Activated CD4-positive, alpha-beta T cell treated with anti-CD3 and anti-CD28 coated beads, Interleukin-2, amount 50 U/mL, for 48 hours (primary cell): Measurements from ENCODE around the gene FICD.
A peak's percentile ranks its signal among the peaks of the same experiment; 100 is the strongest.
"Not testable (repeated sequence)": the region's sequence is repeated elsewhere in the genome, so short reads cannot be mapped to it uniquely, and the experiment has no call there.

Experiments used
- DNase-seq, 2 experiments: peaks; one replicate each; pipeline ENCODE4 v3.0.0-alpha.2; 2020

Gene FICD

DNA sequence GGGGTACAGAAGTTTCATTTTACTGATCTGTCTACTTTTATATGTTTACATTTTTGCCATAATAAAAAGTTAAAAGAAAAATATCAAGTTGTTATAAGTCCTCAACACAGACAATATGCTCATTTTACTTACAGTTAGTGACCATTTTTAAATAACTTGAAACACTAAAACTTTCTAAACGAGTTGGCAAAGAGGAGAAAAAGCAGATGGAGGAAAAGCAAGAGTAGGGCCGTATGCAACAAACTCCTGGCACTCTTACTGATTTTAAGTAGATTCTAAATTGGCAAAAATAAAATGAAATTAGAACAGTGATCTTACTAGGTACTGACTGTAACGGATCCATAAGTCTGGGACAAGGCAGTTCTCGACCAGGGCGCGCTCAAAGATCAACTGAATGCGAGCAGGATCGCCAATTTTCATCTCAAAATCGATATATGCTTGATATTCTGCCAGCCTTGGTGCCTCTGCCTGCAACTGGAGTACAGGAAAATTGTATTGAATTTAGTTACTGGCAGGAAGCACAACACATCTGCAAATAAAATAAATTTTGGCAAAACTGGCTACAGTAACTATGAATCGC, 23.6 kb downstream of the FICD start:
- DNase-seq = no peak

GRCh38 chr12:108542320-108542719, 27.2 kb downstream of the FICD start:
- DNase-seq = no peak

GRCh38 chr12:108543652-108544051, 28.6 kb downstream of the FICD start:
- no peak for DNase-seq

- DNase-seq = no peak
These were observed 32.6 kb downstream of the FICD start for GRCh38 chr12:108547686-108548085.

DNA sequence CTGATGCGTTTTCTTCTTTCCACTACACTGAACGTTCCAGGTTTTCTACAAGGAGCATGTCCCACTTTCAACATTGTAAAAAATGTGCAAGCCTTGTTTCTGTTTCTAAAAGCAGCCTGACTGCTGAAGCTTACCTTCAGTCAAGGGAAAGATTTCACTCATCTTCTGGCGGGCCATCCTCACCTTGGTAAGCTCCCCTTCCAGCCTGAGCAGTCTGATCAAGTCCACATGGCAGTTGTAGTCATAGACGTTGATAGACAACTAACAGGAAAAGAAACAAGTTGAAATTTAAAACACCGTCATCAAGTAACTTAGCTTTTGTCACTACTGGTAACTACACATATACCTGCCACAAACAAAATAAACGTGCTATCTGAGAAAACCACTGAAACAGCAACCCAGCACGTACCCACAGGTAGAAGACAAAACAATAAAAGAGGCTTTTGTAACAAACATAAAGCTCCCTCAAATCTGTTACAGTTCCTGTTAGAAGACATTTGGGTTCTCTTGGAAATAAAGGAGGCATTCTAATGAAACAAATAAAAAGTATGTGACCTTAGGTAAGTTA, 34.0 kb downstream of the FICD start:
- DNase-seq = no peak

- DNase-seq = no peak
These were observed 36.5 kb downstream of the FICD start for GRCh38 chr12:108551535-108551934.

DNA sequence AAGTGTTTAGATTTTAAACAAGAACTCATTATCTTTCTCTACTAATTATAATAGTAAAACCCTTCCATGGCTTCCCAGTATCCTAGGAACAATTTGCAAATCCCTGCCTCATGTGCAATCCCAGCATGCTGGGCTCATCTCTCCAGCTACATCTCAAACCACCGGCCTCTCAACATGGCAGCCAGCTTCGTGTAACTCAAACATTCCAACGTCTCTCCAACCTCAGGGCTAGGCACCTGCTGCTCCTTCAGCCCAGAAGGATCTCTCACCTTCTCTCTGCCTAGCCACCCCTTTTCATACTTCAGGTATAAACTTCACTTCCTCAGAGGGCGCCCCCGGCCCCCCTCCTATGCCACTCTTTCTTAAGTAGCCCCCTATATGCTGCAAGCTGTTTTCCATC, 38.7 kb downstream of the FICD start:
- no peak for DNase-seq

GRCh38 chr12:108555383-108555782, 40.3 kb downstream of the FICD start:
- DNase-seq = not testable (repeated sequence)

- DNase-seq = peak in 1 of 2 experiments; percentile 48
These were observed 44.1 kb downstream of the FICD start for GRCh38 chr12:108559007-108559655.

DNA sequence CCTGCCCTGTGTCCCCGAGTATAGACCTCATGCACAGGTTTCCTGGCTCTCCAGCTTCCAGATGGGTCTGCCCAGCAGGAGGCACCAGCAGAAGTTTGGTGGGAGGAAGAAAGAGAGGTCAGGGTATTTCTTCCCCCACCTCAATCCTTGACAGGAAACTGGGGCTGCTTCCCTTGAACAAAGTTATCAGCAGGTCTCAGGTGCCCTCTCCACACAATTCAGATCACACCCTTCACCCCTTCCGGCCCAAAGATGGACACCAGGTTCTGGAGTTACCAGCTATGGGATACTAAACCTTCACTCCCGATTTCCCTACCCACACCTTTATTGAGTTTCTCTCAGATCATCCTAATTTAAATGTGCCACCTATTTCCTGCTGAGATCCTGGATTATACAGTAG, 44.7 kb downstream of the FICD start:
- DNase-seq = no peak

DNA sequence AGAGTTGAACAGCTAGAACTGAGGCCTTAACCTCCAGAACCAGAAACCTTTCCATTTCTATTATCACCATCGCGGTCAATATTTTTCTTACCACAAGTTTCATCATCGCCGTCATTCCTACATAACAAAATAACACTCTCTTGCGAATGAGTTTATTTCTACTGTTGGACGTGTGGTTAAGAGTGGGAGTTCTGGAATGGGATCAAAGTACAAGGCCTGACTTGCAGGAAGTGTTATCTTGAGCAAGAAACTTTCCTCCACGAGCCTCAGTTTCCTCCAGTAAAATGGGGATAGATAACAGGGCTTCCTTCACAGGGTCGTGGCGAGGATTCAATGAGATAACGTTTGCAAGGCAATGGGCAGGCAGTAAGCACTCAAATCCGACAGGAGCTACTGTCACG, 45.2 kb downstream of the FICD start:
- DNase-seq = no peak

GRCh38 chr12:108560752-108561719, 46.0 kb downstream of the FICD start, which contains the start of gene SART3:
Gene SART3, minus strand, starts transcription at chr12:108561173. Its CDS starts 19 bp downstream, at chr12:108561154.
- peak; percentile 84 to 86 for DNase-seq

GRCh38 chr12:108561852-108562347, 46.8 kb downstream of the FICD start:
- no peak for DNase-seq

- DNase-seq = peak; percentile 98 to 99
These were observed 47.5 kb downstream of the FICD start, which contains the start of gene ISCU for GRCh38 chr12:108562348-108563135. Gene ISCU, plus strand, starts transcription at chr12:108562596. Its CDS starts 27 bp downstream, at chr12:108562623.

GRCh38 chr12:108563136-108563803, 48.2 kb downstream of the FICD start:
- DNase-seq = peak; percentile 84 to 89

- DNase-seq = no peak
These were observed 48.7 kb downstream of the FICD start for GRCh38 chr12:108563804-108564151.

DNA sequence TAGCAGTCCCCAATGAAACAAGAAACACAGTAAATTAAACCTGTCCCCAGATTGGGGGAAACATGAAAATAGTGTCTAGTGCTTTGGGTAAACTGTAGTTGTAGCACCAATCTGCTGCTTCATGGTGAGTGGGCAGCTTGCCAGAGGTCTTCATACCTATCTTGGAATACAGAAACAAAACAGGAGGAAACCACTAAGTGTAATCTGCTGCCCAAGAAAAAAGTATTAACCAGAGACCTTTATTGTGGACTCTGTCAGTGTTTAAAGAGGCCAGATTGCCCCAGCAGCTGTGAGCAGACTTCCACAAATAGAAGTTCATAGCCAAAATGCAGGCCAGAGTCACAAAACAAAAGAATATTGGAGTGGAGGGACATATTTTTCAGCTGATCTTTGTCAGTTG, 49.6 kb downstream of the FICD start:
- no peak for DNase-seq

DNA sequence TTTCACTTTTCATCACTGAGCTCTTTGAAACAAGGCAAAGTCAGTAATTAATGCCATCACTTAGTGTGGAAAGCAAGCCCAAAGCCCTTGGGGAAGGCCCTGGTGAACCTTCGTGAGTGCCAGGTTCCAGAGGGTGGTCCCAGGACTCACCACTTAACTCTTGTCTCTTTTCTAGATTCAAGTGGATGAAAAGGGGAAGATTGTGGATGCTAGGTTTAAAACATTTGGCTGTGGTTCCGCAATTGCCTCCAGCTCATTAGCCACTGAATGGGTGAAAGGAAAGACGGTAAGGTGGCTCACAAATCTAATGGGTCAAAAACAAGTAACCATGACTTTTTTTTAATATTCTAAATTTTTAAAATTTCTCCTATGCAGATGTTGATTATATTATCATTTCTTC, 50.1 kb downstream of the FICD start:
- DNase-seq = no peak

DNA sequence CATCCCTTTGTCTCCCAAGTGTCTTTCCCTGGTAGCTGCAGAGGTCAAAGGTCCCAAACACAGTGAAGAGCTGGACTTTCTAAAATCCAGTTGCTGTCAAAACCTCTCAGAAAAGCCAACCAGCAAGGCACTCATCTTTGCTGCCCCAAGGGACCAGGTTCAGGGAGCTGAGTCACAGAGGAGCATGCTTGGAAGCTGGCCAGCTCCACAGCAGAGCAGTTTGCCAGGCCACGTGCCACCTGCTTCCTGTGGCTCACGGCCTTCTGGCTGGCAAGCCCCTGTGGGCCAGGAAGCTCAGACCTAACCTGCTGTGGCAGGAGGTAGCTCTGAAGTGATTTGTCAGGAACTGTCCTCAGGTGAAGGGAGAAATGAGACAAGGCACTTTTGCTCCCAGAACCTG, 50.9 kb downstream of the FICD start:
- DNase-seq = peak; percentile 60 to 70

DNA sequence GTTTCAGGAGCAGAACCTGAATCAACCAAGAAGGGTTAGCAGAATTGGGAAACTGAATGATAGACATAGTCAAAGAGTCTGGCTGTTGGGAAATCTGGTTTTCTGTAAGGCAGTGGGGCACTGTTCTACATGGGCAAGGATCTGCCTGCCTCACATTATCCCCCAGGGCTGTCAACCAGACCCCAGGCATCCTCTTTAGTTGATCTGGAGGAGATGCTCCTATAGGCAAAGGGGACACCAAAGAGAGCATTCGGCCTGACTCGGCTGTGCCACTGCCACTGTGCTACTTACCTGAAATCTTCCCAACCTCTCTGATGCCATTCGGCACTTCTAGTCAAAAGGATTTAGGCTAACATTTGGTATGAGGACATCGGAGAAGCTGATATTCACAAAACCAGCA, 51.4 kb downstream of the FICD start:
- no peak for DNase-seq
